Left colon (tissue), 2 donors: ENCODE data around the gene FBH1. TPM values are rescaled to one million over a fixed set of nuclear protein-coding genes. Genes with fewer than 3 reads are reported as not detected.
"Not testable (repeated sequence)": the region's sequence is repeated elsewhere in the genome, so short reads cannot be mapped to it uniquely, and the experiment has no call there.

ENCODE experiments used
- ATAC-seq: fragments of 200-7000 bp; cut with Tn5 transposase; one replicate; pipeline ENCODE4 v1.9.1; 2020; ENCODE audit warnings: mild to moderate bottlenecking, moderate library complexity
- DNase-seq, 2 donors: peaks; one replicate each; pipeline ENCODE4 v3.0.0-alpha.2; 2020
- intact Hi-C, 2 donors: fragments of 100-400 bp; cut with DNase I in 1 of 2; cut with micrococcal nuclease in 1 of 2; formaldehyde crosslinking; loops; one replicate each; pipeline versions ENCODE4 v1.11.2 to v1.14.0; 2022; cut with DNase I, micrococcal nuclease
- total RNA-seq, 2 donors: library from RNA; stranded (reverse); fragmentation: NEBNext Ultra II Directional; extraction: Animal tissue kit (Norgen Biotek cat#: 25700); gene quantifications; one replicate each; pipeline ENCODE4 v1.2.1, GENCODE V29; 2021
- donor health status: DM: no; HTN: no; CAD: no.
- donor health status: DM: yes; HTN: yes; CAD: no.

Gene FBH1
- total RNA-seq, 2 donors from 2014 or later: 75.3 to 89.7 TPM

DNA sequence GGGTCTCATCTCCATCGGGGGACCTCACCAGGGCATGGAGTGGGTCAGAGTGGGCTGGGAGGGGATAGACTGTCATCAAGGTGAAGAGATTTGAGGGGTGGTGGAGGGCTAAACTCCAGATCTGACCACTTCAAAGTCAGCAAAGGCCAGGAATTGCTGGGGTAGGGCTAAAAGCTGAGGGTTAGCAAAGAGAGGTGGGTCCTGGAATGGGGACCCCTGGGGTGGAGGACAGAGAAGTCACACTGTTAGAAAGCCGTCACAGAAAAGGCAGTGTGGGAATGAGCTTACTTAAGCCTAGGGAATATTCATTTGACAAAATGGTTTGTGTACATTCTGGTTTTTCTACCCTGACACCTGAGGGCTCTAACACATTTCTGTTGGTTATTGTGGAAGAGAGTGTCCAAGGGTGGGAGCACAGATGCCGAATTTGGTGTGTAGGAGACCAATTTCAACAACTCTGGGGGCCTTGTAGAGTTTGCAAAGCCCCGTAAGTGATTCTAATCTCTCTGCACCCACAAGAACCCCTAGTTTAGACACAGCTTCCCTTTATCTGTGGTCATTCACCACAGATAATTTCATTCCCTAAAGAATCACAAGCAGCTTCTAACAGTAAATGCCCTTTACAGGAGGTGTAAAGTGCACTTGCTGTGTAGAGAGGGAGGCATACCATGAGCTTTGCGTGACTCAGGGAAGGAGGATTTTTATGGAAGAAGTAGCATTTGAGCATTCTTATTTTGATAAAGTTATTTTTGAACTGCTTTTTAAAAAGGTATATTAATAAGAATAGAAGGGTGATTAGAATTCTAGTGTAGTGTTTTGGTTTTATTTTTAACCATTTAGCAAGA lies 6.4 kb downstream of the FBH1 start:
- ATAC-seq (no peak), DNase-seq (no peak)
- intact Hi-C loops: no loop called here

DNA sequence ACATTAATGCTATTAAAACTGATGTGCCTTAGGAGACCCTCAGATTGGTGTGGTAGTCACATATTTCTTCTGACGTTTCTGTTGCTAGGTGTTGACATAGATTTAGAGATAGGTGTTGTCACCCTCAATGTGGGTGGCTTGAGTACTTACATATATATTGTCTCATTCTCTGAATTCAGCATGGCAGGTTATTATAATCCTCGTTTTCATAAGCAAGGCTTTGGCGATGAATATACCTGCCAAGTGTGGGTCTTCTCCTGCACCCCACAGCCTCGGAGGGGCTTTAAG lies 7.0 kb downstream of the FBH1 start:
- DNase-seq: no peak
- intact Hi-C loops: no loop called here
- ATAC-seq: no peak

DNA sequence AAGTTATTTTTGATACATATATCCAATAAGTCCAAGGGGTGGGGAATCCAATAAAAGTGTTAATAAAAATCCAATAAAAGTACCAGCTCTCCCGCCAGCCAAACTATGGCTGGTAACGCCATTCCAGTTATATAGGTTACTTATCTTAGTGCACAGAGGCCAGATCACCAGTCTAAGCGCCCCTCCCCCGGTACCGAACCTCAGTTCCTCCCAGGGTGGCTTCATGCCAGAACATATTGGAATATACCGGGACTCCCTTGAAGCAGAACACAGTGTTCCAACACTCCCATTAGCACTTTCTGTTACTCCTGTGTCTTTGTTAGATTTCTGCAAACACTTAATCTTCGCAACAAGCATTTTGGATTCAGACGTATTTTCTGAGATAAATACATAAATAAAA lies 7.5 kb downstream of the FBH1 start:
- DNase-seq: no peak
- intact Hi-C loops: no loop called here

DNA sequence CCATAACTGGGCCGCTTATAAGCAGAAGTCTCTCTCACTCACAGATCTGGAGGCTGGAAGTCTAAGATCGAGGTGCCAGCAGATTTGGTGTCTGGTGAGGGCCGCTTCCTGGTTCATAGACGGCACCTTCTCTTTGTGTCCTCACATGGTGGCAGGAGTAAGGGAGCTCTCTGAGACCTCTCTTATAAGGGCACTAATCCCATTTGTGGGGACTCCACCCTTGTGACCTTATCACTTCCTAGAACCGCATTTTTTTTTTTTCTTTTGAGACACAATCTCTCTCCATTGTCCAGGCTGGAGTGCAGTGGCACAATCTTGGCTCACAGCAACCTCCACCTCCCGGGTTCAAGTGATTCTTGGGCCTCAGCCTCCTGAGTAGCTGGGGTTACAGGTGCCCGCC lies 8.1 kb downstream of the FBH1 start:
- no peak for ATAC-seq
- DNase-seq: no peak
- intact Hi-C loops: no loop called here

More for the DNA sequence above, 7.5 kb downstream of the FBH1 start:
- ATAC-seq: no peak

DNA sequence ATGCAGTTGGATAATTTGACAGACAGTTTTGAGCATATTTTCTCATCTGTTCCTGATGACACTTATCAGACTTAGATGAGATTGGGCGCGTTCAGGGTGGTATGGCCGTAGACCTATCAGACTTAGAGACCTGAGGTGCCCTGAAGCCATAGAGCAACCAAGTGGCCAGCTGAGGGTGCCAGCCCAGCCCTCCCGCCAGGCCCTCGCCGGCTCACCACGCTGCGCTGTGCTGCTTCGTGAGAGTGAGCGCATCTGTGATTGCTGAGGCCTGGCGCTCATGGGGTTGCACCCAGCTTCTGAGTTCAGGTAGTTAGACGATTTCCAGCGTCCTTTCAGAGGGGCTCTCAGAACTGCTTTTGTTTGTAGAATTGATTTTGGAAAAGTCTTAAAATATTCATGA lies 10.2 kb downstream of the FBH1 start:
- ATAC-seq: no peak
- intact Hi-C loops: no loop called here
- no peak for DNase-seq

DNA sequence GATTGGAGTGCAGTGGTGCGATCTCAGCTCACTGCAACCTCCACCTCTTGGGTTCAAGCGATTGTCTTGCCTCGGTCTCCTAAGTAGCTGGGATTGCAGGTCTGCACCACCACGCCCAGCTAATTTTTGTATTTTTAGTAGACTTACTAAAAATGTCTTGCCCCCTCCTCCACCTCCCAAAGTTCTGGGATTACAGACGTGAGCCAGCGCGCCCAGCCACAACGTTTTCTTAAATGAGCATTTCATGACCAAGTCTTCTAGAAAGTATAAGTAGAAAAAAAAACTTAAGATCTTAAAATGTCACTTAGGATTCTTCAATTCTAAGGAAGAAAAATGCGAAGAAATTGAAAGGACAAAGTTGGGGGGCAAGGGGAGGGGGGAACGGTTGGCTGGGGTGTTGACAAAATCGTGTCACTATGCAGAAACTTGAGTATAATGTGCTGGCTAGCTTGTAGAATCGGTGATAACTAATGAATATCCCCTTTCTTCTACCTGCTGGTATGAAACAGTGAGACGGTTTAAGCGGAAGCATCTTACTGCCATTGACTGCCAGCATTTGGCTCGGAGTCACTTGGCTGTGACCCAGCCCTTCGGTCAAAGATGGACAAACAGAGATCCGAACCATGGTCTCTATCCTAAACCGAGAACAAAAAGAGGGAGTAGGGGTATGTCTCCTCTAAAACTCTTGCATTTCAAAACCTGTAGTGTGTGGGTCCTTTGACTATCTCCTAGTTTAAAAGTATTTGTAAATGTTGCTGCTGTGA lies 12.7 kb downstream of the FBH1 start:
- DNase-seq (no peak), ATAC-seq (no peak)
- intact Hi-C loops: no loop called here

DNA sequence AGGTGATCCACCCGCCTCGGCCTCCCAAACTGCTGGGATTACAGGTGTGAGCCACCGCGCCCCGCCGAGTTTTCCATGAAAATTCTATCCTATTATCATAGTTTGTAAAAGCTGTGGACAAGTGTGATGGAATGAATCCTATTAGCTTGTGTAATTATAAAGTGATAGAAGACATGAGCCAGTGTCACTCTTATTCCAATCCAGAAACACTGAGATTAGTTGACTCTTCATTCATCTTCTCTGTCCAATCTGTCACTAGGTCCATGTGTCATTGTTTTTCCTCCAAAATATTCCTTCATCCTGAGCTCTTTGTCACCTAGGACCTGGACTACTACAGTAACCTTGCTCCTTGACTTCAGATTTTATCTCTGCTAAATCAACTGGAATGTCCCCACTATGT lies 13.5 kb downstream of the FBH1 start:
- DNase-seq: no peak
- no peak for ATAC-seq
- intact Hi-C loops: no loop called here

DNA sequence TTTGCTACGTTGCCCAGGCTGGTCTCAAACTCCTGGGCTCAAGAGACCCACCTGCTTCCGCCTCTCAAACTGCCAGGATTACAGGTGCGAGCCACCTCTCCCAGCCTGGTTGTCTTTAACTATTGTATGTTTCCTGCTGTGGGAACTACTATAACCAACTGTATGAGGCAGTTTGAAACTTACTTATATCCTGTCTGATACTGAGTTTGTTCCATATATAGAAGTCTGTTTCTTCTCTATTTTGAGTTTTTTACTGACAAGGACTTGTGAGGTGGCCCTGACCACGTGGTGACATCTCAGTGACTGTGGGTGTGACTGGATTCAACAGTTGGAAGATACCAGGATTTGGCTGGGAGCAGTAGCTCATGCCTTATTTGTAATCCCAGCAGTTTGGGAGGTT lies 14.2 kb downstream of the FBH1 start:
- intact Hi-C loops: no loop called here
- no peak for DNase-seq
- ATAC-seq: no peak

DNA sequence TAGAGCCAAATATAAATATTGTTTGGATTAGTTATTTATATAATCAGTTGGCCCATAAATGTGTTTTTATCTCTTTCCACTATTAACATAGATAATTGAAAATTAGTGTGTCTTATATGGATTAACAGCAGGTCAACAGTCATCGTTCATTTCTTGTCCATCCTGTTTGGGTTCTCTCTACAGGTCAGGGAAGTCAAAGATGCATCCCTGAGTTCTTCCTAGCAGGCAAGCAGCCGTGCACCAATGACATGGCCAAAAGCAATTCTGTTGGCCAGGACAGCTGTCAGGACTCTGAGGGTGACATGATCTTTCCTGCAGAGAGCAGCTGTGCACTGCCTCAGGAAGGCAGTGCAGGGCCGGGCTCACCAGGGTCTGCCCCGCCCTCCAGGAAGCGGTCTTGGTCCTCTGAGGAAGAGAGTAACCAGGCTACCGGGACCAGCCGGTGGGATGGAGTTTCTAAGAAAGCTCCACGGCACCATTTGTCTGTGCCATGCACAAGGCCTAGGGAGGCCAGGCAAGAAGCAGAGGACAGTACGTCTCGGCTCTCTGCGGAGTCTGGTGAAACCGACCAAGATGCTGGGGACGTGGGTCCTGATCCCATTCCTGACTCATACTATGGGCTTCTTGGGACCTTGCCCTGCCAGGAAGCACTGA lies 15.9 kb downstream of the FBH1 start:
- no peak for DNase-seq
- intact Hi-C loops: no loop called here

DNA sequence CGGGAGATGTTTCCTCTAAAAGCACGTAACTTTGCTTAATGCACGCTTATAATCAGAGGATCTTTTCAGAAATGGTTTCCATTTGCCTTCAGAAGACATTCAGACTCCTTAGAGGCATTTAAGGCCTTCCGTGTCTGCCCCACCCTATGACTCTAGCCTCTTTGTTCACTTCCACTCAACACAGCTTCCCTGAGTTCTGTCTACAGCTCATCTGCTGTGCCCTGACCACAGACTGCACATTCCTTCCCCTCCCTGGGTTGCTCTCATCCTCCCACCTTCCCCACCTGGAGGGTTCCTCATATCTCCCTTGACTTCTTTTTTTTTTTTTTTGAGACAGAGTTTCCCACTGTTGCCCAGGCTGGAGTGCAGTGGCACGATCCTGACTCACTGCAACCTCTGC lies 16.6 kb downstream of the FBH1 start:
- ATAC-seq (no peak), DNase-seq (no peak)
- intact Hi-C loops: no loop called here

More for the DNA sequence above, 15.9 kb downstream of the FBH1 start:
- peak; percentile 72 for ATAC-seq

DNA sequence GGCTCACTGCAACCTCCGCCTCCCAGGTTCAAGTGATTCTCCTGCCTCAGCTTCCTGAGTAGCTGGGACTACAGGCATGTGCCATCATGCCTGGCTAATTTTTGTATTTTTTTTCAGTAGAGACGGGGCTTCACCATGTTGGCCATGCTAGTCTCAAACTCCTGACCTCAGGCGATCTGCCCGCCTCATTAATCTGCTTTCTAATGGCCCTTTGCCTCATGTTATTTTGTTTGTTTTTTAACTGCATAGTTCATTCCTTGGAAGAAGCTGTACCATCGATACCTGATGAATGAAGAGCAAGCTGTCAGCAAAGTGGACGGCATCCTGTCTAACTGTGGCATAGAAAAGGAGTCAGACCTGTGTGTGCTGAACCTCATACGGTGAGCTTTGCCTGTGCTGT lies 18.6 kb downstream of the FBH1 start:
- DNase-seq, intact Hi-C loops, ATAC-seq: not testable (repeated sequence)

DNA sequence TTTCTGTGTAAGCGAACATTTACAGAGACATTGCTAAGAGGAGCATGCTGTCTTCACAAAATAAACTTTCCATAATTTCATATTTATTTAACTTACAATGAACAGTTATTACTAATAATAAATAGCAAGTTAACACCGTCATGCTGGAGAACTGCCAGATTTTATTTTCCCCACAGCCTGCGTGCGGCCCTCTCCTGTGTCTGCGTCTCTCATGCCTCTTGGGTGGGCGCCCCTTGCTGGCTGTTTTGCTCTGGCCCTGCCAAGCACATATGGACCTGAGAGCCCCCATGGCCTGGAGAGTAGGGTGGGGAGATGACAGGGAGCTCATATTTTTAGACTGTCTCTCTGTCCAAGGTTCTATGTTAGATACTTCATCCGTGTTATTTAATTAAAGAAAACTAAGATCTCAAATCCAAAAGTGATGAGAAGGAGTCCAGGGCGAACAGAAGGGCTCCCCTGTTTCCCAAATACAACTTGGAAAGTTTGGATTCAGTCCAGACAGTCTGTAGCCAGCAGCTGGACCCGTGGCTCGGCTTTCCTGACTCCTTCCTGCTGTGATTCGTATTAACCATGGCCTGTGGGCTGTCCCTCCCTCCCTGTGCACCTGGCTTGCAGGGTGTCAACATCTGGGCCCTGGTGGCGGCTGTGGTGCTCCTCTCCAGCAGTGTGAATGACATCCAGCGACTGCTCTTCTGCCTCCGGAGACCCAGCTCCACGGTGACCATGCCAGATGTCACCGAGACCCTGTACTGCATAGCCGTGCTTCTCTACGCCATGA lies 20.5 kb downstream of the FBH1 start:
- ATAC-seq (no peak), DNase-seq (no peak)
- intact Hi-C loops: no loop called here

DNA sequence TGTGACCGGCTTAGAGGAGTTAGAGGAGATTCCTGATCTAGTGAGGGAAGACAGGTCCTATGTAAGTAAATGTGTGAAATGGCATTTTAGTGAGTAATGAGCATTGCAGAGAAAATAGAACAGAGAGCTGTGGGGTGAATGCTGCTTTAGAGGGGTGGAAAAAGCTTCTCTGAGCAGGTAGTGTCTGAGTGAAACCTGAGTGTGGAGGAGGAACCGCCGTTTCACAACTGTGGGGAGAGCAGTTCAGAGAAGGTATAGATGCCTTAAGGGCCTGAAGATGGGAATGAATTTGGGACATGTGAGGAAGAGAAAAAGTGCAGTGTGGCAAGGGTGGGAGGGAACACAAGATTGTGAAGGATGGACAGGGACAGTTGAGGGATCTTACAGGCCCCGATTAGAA lies 21.6 kb downstream of the FBH1 start:
- DNase-seq (no peak), ATAC-seq (no peak)
- intact Hi-C loops: no loop called here

DNA sequence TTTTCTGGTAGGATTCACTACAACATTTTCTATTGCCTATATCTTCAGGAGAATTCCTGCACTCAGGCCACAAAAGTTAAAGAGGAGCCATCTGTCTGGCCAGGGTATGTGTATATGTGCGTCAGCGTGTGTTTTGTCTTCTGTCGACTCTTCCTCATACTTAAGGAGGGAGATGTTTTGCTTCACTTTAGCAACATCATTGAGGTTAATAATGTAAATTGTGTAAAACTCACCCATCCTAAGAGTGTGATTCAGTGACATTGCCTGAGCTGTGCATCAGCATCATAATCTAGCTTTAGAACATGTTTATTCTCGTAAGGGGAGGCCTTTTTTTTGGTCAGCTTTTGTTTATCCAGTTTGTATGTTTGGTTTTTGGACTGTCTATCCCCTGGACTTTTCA lies 23.7 kb downstream of the FBH1 start:
- DNase-seq (no peak), ATAC-seq (no peak)
- intact Hi-C loops: no loop called here

DNA sequence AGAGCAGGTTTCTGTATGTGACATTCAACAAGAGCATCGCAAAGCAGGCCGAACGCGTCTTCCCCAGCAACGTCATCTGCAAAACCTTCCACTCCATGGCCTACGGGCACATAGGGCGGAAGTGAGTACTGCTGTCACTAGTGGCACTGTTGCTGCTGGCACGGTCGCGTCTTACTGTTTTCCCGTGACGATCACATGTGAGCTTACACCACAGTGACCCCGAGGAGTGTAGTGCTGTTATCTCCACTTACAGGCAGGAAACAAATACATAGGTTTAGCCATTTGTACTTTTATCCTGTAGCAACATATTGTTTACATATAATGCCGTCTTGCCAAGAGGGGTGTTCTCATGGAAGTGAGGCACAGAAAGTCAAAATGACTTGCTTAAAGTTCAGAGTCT lies 25.4 kb downstream of the FBH1 start:
- DNase-seq (no peak), ATAC-seq (no peak)
- intact Hi-C loops: no loop called here

DNA sequence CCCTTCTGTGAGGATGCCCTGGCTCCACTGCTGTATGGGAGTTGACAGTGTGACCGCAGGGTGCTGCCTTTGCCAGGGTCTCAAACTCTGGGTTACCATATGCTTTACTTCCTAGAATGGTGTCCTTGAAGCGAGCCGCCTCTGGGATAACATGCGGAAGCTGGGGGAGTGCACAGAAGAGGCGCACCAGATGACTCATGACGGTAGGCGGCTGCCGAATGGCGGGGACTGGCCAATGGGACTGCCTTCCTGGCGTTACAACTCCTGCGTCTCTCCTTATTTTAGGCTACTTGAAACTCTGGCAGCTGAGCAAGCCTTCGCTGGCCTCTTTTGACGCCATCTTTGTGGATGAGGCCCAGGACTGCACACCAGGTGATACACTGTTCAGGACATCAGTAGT lies 27.3 kb downstream of the FBH1 start:
- intact Hi-C loops: no loop called here
- no peak for ATAC-seq
- DNase-seq: no peak

DNA sequence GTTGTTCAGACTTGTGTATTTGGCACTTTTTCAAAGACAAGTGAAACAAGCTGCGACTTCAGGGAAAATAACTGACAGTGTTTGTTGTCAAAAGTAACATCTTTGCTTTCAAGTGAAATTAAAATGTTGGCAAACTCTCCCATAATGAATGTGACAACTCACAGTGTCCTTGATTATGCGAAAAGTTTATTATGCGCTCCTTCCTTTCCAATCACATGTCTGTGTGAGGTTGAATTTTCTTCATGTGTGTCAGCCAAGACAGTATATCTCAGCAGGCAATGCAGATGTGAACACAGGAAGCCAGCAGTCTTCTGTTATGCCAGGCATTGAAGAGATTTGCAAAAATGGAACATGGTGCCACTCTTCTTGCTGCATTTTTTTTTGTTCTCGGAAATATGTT lies 28.7 kb downstream of the FBH1 start:
- intact Hi-C loops: no loop called here
- no peak for ATAC-seq
- DNase-seq: no peak

DNA sequence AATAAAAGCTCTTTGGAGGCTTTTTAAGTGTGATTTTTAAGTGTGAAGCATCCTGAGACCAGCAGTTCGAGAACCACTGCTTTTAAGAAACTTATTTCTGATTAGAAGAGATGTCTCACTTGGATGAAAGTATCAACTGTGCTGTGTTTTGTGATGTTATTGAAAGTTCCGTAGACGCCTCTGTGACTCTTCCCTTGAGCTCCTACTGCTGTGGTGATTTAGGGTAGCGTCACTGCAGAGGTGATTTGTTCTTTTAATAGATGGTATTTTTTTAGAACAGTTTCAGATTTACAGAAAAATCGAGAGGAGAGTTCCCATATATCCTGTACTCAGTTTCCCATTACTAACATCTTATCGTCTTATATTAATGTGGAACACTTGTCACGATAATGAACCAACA lies 29.5 kb downstream of the FBH1 start:
- DNase-seq (no peak), ATAC-seq (no peak)
- intact Hi-C loops: no loop called here

DNA sequence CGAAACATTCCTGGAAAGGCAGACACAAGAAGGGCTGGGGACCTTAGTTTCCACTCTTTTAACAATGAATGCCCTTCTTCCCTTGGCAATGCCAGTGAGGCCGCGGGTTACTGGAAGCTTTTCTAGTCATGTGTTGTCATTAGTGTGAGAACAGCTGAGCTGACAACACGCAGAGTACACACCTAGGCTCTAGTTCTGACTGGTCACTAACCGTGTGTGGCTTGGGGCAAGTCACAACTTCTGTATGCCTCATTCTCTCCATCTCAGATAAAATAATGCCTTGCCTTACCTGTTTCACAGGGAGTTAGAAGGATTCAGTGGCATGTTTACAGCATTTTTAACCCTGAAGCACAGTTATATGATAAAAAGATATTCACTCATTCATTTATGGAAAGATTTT lies 31.7 kb downstream of the FBH1 start:
- intact Hi-C loops: no loop called here
- DNase-seq (no peak), ATAC-seq (no peak)
